Measurements from ENCODE around the gene AHRR. TPM values are rescaled to one million over a fixed set of nuclear protein-coding genes. Genes with fewer than 3 reads are reported as not detected.
A peak's percentile ranks its signal among the peaks of the same experiment; 100 is the strongest.

The AHRR gene
- total RNA-seq, 1 donor from 2014 or later: 1.0 TPM

DNA sequence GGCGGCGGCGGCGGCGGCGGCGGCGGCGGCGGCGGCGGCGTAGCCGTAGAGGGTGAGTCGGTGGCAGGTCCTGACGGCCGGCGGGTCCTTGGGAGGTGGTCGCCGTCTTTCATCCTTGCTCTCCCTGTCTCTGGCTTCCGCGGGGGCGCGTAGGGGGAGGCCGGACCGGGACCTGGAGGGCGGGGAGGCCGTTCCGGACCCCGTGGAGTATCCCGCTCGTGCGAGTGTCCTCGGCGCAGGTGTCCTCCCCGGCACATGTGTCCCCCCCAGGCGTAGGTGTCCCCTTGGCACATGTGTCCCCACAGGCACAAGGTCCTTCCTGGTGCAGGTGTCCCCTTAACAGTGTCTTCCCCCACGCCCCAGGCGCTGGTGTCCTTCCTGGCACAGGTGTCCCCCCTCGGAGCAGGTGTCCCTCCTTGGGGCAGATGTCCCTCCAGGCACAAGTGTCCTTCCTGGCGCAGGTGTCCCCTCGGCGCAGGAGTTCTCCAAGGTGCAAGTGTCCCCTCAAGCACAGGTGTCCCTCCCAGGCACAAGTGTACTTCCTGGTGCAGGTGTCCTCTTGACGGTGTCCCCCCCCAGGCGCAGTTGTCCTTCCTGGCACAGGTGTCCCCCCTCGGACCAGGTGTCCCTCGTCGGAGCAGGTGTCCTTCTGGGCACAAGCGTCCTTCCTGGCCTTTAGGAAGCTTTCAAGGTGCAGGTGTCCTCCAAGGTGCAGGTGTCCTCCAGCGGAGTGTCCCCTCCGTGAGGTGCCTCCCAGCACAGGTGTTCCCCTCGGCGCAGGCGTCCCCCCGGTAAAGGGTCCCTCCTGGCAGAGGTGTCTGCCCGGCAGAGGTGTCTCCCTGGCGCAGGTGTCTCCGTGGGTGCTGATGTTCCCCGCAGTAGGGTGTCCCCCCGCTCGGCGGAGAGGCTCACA, 122.0 kb downstream of the AHRR start:
- Mint-ChIP-seq H3K9me3 (no peaks in the 10 kb centered on the region), H3K27ac (ENCODE audit: unreplicated experiment) (peak overlapping the region; percentile 12), H3K4me1 (peaks cover 27% of the 10 kb centered on the region), H3K27me3 (ENCODE audit: low read depth) (no peaks in the 10 kb centered on the region), H3K36me3 (ENCODE audit: low read depth) (peaks cover 10% of the 10 kb centered on the region), H3K4me3 (peak overlapping the region; percentile 90)
- TF ChIP-seq, protein P1, sequence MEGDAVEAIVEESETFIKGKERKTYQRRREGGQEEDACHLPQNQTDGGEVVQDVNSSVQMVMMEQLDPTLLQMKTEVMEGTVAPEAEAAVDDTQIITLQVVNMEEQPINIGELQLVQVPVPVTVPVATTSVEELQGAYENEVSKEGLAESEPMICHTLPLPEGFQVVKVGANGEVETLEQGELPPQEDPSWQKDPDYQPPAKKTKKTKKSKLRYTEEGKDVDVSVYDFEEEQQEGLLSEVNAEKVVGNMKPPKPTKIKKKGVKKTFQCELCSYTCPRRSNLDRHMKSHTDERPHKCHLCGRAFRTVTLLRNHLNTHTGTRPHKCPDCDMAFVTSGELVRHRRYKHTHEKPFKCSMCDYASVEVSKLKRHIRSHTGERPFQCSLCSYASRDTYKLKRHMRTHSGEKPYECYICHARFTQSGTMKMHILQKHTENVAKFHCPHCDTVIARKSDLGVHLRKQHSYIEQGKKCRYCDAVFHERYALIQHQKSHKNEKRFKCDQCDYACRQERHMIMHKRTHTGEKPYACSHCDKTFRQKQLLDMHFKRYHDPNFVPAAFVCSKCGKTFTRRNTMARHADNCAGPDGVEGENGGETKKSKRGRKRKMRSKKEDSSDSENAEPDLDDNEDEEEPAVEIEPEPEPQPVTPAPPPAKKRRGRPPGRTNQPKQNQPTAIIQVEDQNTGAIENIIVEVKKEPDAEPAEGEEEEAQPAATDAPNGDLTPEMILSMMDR (conservative IDR thresholded peaks at IDR 0.05): no peak
- DNase-seq (ENCODE audit: low read depth, low spot score): no peak

DNA sequence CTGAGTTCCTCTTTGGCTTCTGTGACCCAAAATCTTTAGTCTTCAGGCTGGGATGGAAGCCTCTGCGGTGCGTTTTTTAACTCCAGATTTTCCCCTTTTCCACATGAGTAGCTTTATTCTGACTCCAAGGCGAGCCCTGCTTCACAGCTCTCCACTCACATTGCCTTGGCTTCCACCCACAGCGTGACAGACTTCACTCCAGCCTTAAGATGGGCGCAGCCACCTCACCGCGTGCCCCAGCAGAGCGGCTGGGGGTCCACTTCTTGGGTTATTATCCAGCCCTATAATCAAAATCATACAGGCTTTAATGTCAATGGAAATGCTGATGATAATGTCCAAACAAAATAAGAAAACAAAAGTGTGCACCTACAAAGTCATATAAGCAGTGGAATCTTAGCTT, 122.7 kb downstream of the AHRR start:
- Mint-ChIP-seq H3K27ac (ENCODE audit: unreplicated experiment) (no peak overlapping the region), H3K36me3 (ENCODE audit: low read depth) (peaks cover 16% of the 10 kb centered on the region), H3K9me3 (no peaks in the 10 kb centered on the region), H3K4me1 (peaks cover 27% of the 10 kb centered on the region), H3K27me3 (ENCODE audit: low read depth) (no peaks in the 10 kb centered on the region), H3K4me3 (peak overlapping the region; percentile 90)
- no peak for DNase-seq (ENCODE audit: low read depth, low spot score)
- TF ChIP-seq, protein P1 (conservative IDR thresholded peaks at IDR 0.05): no peak

DNA sequence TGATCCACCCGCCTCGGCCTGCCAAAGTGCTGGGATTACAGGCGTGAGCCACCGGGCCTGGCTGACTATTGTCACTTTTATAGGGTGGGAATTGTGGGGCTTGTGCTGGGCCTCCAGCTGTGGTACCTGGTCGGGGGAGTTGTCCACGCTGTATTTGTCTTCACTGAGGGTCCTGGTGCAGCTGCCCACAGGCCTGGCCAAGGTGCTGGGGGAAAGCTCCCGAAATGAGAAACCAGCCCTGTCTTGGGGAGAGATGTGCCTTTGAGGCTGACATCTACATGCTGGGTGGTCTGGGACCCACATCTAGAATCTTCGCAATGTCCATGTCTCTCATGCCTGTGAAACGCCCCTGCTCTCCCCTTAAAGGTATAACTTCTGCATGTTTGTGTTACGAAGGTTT, 124.1 kb downstream of the AHRR start:
- DNase-seq (ENCODE audit: low read depth, low spot score): no peak
- Mint-ChIP-seq H3K9me3 (no peaks in the 10 kb centered on the region), H3K36me3 (ENCODE audit: low read depth) (peaks cover 29% of the 10 kb centered on the region), H3K4me1 (peaks cover 18% of the 10 kb centered on the region), H3K27ac (ENCODE audit: unreplicated experiment) (no peak overlapping the region), H3K27me3 (ENCODE audit: low read depth) (no peaks in the 10 kb centered on the region), H3K4me3 (peak overlapping the region; percentile 29)
- TF ChIP-seq, protein P1 (conservative IDR thresholded peaks at IDR 0.05): no peak

- no peak for DNase-seq (ENCODE audit: low read depth, low spot score)
Observed at GRCh38 chr5:446066-446882, 124.8 kb downstream of the AHRR start.

DNA sequence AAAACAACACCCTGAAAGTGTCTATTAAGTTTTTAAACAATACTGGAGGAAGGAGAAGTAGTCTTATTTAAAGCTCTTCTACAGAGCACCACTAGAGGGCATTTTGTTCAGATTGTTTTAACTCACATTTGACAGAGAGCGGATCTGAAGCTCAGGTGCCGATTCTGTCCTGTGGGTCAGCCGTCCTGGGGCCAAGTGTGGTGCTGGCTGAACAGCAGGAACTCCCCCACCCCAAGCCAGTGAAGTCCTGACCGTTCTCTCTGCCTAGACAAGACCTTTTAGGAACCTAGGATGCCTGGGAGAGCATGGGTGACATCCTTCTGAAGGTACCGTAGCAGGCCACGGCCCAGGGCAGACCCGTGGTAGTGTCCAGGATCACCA, 125.4 kb downstream of the AHRR start:
- DNase-seq (ENCODE audit: low read depth, low spot score): no peak

More at GRCh38 chr5:446066-446882, 124.8 kb downstream of the AHRR start:
- H3K27me3 Mint-ChIP-seq (ENCODE audit: low read depth): no peaks in the 10 kb centered on the region
- H3K4me1 Mint-ChIP-seq: peaks cover 18% of the 10 kb centered on the region
- peaks cover 35% of the 10 kb centered on the region for H3K36me3 Mint-ChIP-seq (ENCODE audit: low read depth)
- H3K4me3 Mint-ChIP-seq: peak overlapping the region; percentile 81
- no peak overlapping the region for H3K27ac Mint-ChIP-seq (ENCODE audit: unreplicated experiment)
- TF ChIP-seq, protein P1 (conservative IDR thresholded peaks at IDR 0.05): no peak
- no peaks in the 10 kb centered on the region for H3K9me3 Mint-ChIP-seq

More for the DNA sequence above, 125.4 kb downstream of the AHRR start:
- Mint-ChIP-seq H3K9me3 (peaks cover 3% of the 10 kb centered on the region), H3K27me3 (ENCODE audit: low read depth) (no peaks in the 10 kb centered on the region), H3K4me1 (peaks cover 18% of the 10 kb centered on the region), H3K36me3 (ENCODE audit: low read depth) (peaks cover 41% of the 10 kb centered on the region), H3K4me3 (peak overlapping the region; percentile 81), H3K27ac (ENCODE audit: unreplicated experiment) (no peak overlapping the region)
- TF ChIP-seq, protein P1 (conservative IDR thresholded peaks at IDR 0.05): peak; percentile 69

Measured in neural crest cell (in vitro differentiated cells).